Hepatocyte (in vitro differentiated cells): ENCODE measurements around the gene TMEM144. TPM values are rescaled to one million over a fixed set of nuclear protein-coding genes. Genes with fewer than 3 reads are reported as not detected.
A peak's percentile ranks its signal among the peaks of the same experiment; 100 is the strongest.

Experiments used
- DNase-seq: peaks from one replicate; pipeline ENCODE4 v3.0.0-alpha.2; 2016; ENCODE audit warnings: low spot score
- H2AFZ ChIP-seq: fragments of 200-600 bp; sonication (generic); 2 replicates; pipeline ENCODE4 v1.6.0; 2016; ENCODE audit warnings: antibody characterized with exemption, mild to moderate bottlenecking
- H3K27ac ChIP-seq: fragments of 200-600 bp; sonication (generic); 2 replicates; pipeline ENCODE4 v1.5.1; 2016; ENCODE audit warnings: mild to moderate bottlenecking
- H3K27me3 ChIP-seq: fragments of 200-600 bp; sonication (generic); 2 replicates; pipeline ENCODE4 v1.6.1; 2016
- H3K36me3 ChIP-seq: fragments of 200-600 bp; sonication (generic); replicated peaks from 2 replicates; pipeline ENCODE4 v1.5.1; 2016; ENCODE audit warnings: low read depth; ENCODE audit not compliant: insufficient read depth
- H3K4me1 ChIP-seq: fragments of 200-600 bp; sonication (generic); 2 replicates; pipeline ENCODE4 v1.5.1; 2016; ENCODE audit warnings: mild to moderate bottlenecking, moderate library complexity; ENCODE audit not compliant: insufficient read depth
- H3K4me2 ChIP-seq: fragments of 200-600 bp; sonication (generic); 2 replicates; pipeline ENCODE4 v1.6.0; 2016
- H3K4me3 ChIP-seq: fragments of 200-600 bp; sonication (generic); 2 replicates; pipeline ENCODE4 v1.5.1; 2016; ENCODE audit warnings: mild to moderate bottlenecking
- H3K79me2 ChIP-seq: fragments of 200-600 bp; sonication (generic); 2 replicates; pipeline ENCODE4 v1.6.0; 2017; ENCODE audit warnings: mild to moderate bottlenecking
- H3K9me2 ChIP-seq: fragments of 200-600 bp; sonication (generic); replicated peaks from 2 replicates; pipeline ENCODE4 v1.6.0; 2017; ENCODE audit warnings: mild to moderate bottlenecking; ENCODE audit not compliant: insufficient read depth
- H3K9me3 ChIP-seq: fragments of 200-600 bp; sonication (generic); 2 replicates; pipeline ENCODE4 v1.5.1; 2016; ENCODE audit warnings: low read depth, mild to moderate bottlenecking
- H4K20me1 ChIP-seq: fragments of 200-600 bp; sonication (generic); 2 replicates; pipeline ENCODE4 v1.6.0; 2016; ENCODE audit warnings: mild to moderate bottlenecking; ENCODE audit not compliant: insufficient read depth, poor library complexity, severe bottlenecking
- EZH2 ChIP-seq: fragments of 200-600 bp; sonication (generic); IDR thresholded peaks from 2 replicates; pipeline ENCODE4 v1.6.1; 2016; ENCODE audit warnings: antibody characterized with exemption, mild to moderate bottlenecking, borderline replicate concordance
- EZH2phosphoT487 ChIP-seq: fragments of 200-600 bp; sonication (generic); IDR thresholded peaks from one replicate; pipeline ENCODE4 v1.6.1; 2018; ENCODE audit warnings: antibody characterized with exemption, mild to moderate bottlenecking, low read depth, moderate library complexity; ENCODE audit not compliant: unreplicated experiment, severe bottlenecking
- WGBS: methylation state at CpG from one replicate; pipeline ENCODE4 v1.1.6; 2016; ENCODE audit warnings: low lambda C conversion rate; ENCODE audit errors: missing lambda C conversion rate; 5-methylcytosine and 5-hydroxymethylcytosine counted together
- polyA plus RNA-seq: library from polyadenylated mRNA; unstranded; fragments of >200 nt; fragmentation: Nextera tagmentation; extraction: Ambion mirVana; gene quantifications from 2 replicates; pipeline ENCODE4 v1.2.1, GENCODE V29; 2016
- total RNA-seq: library from RNA; depleted of rRNA; stranded (reverse); fragments of >200 nt; gene quantifications from 2 replicates; pipeline ENCODE4 v1.2.3, GENCODE V29; 2014
- TF ChIP-seq, protein P1 (sequence below): fragments of 200-600 bp; sonication (generic); IDR thresholded peaks from 2 replicates; pipeline ENCODE4 v1.5.1; 2016; ENCODE audit warnings: antibody characterized with exemption, mild to moderate bottlenecking; ENCODE audit not compliant: poor library complexity

TMEM144 gene
- total and polyA plus RNA-seq, 2 experiments from 2014 or later: 17.5 to 58.9 TPM

DNA sequence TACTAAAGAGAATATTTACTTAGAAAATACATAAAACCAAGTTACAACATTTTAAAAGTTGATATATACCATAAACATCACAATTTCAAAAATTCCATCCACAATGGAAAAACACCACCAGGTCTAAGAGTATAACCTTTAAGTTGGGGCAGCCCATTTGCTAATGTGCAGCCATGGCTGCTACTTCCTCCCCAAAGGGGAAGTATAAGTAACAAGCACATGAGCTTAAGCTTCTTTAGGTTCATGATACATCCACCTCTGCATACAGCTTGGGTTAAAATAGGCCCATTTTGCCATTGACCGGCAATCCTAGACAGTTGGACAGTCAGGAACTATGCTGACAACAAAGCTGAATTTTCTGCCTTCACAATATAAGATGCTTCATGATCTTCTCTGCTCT, 20.9 kb upstream of the TMEM144 start:
- Histone ChIP-seq H3K27me3 (no peaks in the 10 kb centered on the region), H3K79me2 (no peaks in the 10 kb centered on the region), H3K27ac (no peak overlapping the region), H3K4me1 (no peaks in the 10 kb centered on the region), H3K4me2 (no peak overlapping the region), H3K9me2 (no peaks in the 10 kb centered on the region), H2AFZ (no peak overlapping the region), H4K20me1 (no peaks in the 10 kb centered on the region), H3K9me3 (no peaks in the 10 kb centered on the region), H3K36me3 (no peaks in the 10 kb centered on the region), H3K4me3 (no peak overlapping the region)
- TF ChIP-seq, protein P1, sequence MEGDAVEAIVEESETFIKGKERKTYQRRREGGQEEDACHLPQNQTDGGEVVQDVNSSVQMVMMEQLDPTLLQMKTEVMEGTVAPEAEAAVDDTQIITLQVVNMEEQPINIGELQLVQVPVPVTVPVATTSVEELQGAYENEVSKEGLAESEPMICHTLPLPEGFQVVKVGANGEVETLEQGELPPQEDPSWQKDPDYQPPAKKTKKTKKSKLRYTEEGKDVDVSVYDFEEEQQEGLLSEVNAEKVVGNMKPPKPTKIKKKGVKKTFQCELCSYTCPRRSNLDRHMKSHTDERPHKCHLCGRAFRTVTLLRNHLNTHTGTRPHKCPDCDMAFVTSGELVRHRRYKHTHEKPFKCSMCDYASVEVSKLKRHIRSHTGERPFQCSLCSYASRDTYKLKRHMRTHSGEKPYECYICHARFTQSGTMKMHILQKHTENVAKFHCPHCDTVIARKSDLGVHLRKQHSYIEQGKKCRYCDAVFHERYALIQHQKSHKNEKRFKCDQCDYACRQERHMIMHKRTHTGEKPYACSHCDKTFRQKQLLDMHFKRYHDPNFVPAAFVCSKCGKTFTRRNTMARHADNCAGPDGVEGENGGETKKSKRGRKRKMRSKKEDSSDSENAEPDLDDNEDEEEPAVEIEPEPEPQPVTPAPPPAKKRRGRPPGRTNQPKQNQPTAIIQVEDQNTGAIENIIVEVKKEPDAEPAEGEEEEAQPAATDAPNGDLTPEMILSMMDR: no peak
- TF ChIP-seq EZH2phosphoT487 (no peak), EZH2 (no peak)
- DNase-seq: no peak
- WGBS: 91% methylated on average over 1 of the region's 1 CpG

DNA sequence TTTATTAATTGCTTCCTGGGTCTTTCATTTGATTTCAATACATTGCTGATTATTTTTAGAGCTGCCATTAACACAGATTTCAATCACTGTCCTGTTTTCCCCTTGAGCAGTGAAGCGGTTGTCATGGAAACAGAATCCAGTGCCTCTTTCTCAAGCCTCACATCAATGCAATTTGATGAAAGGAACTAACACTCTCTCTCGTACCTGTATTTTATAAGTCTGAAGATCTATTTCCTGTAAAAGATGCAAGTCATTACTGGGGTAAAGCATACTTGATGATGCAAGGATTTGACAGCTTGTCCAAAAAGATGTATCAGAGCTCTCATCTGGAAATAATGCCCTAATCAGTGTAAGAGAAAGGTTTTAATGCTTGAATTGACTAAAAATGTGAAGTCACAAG, 19.6 kb upstream of the TMEM144 start:
- H3K4me2 ChIP-seq: no peak overlapping the region
- H3K27me3 ChIP-seq: no peaks in the 10 kb centered on the region
- no peaks in the 10 kb centered on the region for H4K20me1 ChIP-seq
- DNase-seq: no peak
- no peaks in the 10 kb centered on the region for H3K9me3 ChIP-seq
- 78% methylated on average over 2 of the region's 2 CpGs for WGBS
- H3K36me3 ChIP-seq: no peaks in the 10 kb centered on the region
- no peak overlapping the region for H2AFZ ChIP-seq
- no peaks in the 10 kb centered on the region for H3K9me2 ChIP-seq
- no peaks in the 10 kb centered on the region for H3K79me2 ChIP-seq
- no peak for TF ChIP-seq EZH2
- H3K27ac ChIP-seq: no peak overlapping the region
- no peaks in the 10 kb centered on the region for H3K4me1 ChIP-seq
- no peak overlapping the region for H3K4me3 ChIP-seq

DNA sequence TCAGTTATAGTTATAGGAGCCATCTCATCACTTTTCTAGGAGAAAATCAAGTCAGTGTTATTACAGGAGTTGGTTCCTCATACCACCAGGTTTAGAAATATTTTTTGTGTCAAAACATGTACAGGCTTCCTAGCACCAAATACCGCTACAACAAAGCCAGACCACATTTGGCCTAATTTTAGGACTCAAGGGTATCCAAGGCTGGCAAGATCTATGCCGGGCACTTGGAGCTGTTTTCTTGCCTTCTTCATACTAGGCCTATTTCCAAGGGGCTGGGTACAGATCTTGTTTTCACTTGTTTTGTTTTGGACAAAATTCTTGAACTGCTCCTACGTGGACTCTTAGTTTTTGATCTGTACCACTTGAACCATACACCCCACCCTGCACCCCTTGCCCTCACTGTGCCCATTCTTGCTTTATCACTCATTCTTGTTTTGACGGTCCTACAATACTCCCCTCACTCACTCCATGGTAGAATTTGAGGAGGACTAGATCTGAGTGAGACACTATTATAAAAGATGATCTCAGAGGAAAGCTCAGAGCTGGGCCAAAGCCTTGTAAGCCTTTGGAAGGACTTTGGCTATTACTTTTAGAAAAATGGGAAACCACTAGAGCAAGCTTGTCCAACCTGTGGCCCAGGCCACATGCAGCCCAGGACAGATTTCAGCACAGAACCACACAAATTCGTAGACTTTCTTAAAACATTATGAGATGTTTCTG, 17.7 kb upstream of the TMEM144 start:
- H3K27me3 ChIP-seq: no peaks in the 10 kb centered on the region
- H3K4me2 ChIP-seq: no peak overlapping the region
- TF ChIP-seq, protein P1: no peak
- TF ChIP-seq EZH2 (no peak), EZH2phosphoT487 (no peak)
- no peaks in the 10 kb centered on the region for H4K20me1 ChIP-seq
- H3K79me2 ChIP-seq: no peaks in the 10 kb centered on the region
- no peaks in the 10 kb centered on the region for H3K36me3 ChIP-seq
- H2AFZ ChIP-seq: no peak overlapping the region
- no peaks in the 10 kb centered on the region for H3K4me1 ChIP-seq
- no peaks in the 10 kb centered on the region for H3K9me2 ChIP-seq
- H3K27ac ChIP-seq: no peak overlapping the region
- H3K9me3 ChIP-seq: no peaks in the 10 kb centered on the region
- 98% methylated on average over 5 of the region's 5 CpGs for WGBS
- DNase-seq: no peak
- H3K4me3 ChIP-seq: no peak overlapping the region

DNA sequence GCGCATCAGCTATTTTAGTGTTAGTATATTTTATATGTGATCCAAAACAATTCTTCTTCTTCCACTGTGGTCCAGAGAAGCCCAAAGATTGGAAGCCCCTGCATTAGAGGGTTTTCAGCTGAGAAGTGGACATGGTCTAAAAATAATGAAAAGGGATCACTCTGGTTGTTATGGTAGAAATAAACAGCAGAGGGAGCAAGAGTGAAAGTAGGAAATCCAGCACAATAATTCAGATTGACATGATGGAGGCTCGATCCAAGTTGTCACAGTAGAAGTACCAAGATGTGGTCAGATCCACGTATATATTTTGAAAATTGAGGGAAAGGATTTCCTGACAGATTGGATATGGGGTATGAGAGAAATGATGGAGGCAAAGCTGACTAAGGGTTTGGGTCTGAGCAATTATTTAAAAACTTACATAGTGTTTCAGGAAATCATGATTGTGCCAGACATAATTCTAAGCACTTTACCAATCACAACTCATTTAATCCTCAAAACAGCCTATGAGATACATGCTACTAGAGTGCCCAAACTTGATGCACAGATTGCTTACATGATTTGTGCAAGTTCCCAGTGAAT, 17.0 kb upstream of the TMEM144 start:
- H3K27ac ChIP-seq: no peak overlapping the region
- no peaks in the 10 kb centered on the region for H4K20me1 ChIP-seq
- no peak overlapping the region for H2AFZ ChIP-seq
- TF ChIP-seq EZH2: no peak
- TF ChIP-seq, protein P1: peak; percentile 61
- no peaks in the 10 kb centered on the region for H3K27me3 ChIP-seq
- no peaks in the 10 kb centered on the region for H3K79me2 ChIP-seq
- H3K4me1 ChIP-seq: no peaks in the 10 kb centered on the region
- no peaks in the 10 kb centered on the region for H3K36me3 ChIP-seq
- no peaks in the 10 kb centered on the region for H3K9me2 ChIP-seq
- DNase-seq: peak; percentile 43
- H3K4me2 ChIP-seq: no peak overlapping the region
- 54% methylated on average over 3 of the region's 3 CpGs for WGBS
- H3K4me3 ChIP-seq: no peak overlapping the region
- no peaks in the 10 kb centered on the region for H3K9me3 ChIP-seq
